ENCODE results near the gene ANKRD44.
"Not testable (repeated sequence)": the region's sequence is repeated elsewhere in the genome, so short reads cannot be mapped to it uniquely, and the experiment has no call there.

The ANKRD44 gene

GRCh38 chr2:197071213-197071612 is 239.4 kb downstream of the ANKRD44 start:
- no peak for DNase-seq

GRCh38 chr2:197069958-197070357 is 240.6 kb downstream of the ANKRD44 start:
- no peak for DNase-seq

GRCh38 chr2:197062574-197062973 is 248.0 kb downstream of the ANKRD44 start:
- DNase-seq, result not testable (repeated sequence)

GRCh38 chr2:197059477-197059876 is 251.1 kb downstream of the ANKRD44 start:
- DNase-seq, result no peak

- DNase-seq, result no peak
Observed at GRCh38 chr2:197058777-197059300, 251.7 kb downstream of the ANKRD44 start.

- DNase-seq, result no peak
Observed at GRCh38 chr2:197057959-197058358, 252.6 kb downstream of the ANKRD44 start.

GRCh38 chr2:197055045-197055444 is 255.5 kb downstream of the ANKRD44 start:
- DNase-seq, result no peak

- no peak for DNase-seq
Observed at GRCh38 chr2:197054437-197054836, 256.1 kb downstream of the ANKRD44 start.

- DNase-seq, result no peak
Observed at GRCh38 chr2:197052356-197052755, 258.2 kb downstream of the ANKRD44 start.

GRCh38 chr2:197045115-197045514 is 265.5 kb downstream of the ANKRD44 start:
- no peak for DNase-seq

GRCh38 chr2:197042739-197043196 is 267.8 kb downstream of the ANKRD44 start:
- DNase-seq, result peak; percentile 77

- DNase-seq, result no peak
Observed at GRCh38 chr2:197037863-197038398, 272.6 kb downstream of the ANKRD44 start.

GRCh38 chr2:197035002-197035401 is 275.6 kb downstream of the ANKRD44 start:
- DNase-seq, result no peak

- no peak for DNase-seq
Observed at GRCh38 chr2:197034292-197034691, 276.3 kb downstream of the ANKRD44 start.

GRCh38 chr2:197033222-197033621 is 277.4 kb downstream of the ANKRD44 start:
- no peak for DNase-seq

- no peak for DNase-seq
Observed at GRCh38 chr2:197031803-197032202, 278.8 kb downstream of the ANKRD44 start.

- DNase-seq, result no peak
Observed at GRCh38 chr2:197030090-197030489, 280.5 kb downstream of the ANKRD44 start.

GRCh38 chr2:197028633-197029032 is 281.9 kb downstream of the ANKRD44 start:
- DNase-seq, result no peak

- DNase-seq, result no peak
Observed at GRCh38 chr2:197028230-197028629, 282.4 kb downstream of the ANKRD44 start.

- no peak for DNase-seq
Observed at GRCh38 chr2:197024206-197024605, 286.4 kb downstream of the ANKRD44 start.

GRCh38 chr2:197020921-197021320 is 289.7 kb downstream of the ANKRD44 start:
- not testable (repeated sequence) for DNase-seq

- DNase-seq, result no peak
Observed at GRCh38 chr2:197013098-197013497, 297.5 kb downstream of the ANKRD44 start.

- DNase-seq, result peak; percentile 94
Observed at GRCh38 chr2:197011801-197012641, 298.6 kb downstream of the ANKRD44 start.

GRCh38 chr2:197011021-197011417 is 299.6 kb downstream of the ANKRD44 start:
- no peak for DNase-seq

Measured in NCI-H748 treated with DMSO at 0.1 percent for 48 hours (cell line).